Measurements from ENCODE around the gene BRD9.

DNA sequence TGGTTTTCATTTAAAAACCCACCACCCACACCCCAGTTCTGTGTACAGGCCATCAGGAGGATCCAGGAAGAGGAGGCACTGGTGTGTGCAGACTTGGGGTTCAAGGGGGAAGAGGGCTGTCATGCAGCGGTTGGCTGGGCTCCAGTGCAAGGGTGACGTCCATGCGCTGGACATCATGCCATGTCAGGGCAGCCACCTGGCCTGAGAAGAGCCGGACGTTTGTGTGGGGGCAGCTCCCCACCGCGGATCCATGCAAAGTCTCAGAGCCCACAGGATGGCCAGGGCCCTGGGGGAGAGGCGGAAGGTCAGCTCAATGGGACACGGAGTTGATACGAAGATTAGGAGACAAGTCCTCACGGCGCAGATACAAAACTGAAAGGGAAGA, 11.1 kb downstream of the BRD9 start:
- TF ChIP-seq EZH2 (IDR thresholded peaks at IDR 0.05; ENCODE audit: insufficient read depth, poor library complexity, severe bottlenecking) (no peak), EZH2phosphoT487 (IDR thresholded peaks at IDR 0.05; ENCODE audit: insufficient read depth, low read depth) (no peak)
